ENCODE measurements around the gene CAMKK1. TPM values are rescaled to one million over a fixed set of nuclear protein-coding genes. Genes with fewer than 3 reads are reported as not detected.

CAMKK1 gene
- total and polyA plus RNA-seq, 2 experiments from 2014 or later = 4.3 to 7.1 TPM

DNA sequence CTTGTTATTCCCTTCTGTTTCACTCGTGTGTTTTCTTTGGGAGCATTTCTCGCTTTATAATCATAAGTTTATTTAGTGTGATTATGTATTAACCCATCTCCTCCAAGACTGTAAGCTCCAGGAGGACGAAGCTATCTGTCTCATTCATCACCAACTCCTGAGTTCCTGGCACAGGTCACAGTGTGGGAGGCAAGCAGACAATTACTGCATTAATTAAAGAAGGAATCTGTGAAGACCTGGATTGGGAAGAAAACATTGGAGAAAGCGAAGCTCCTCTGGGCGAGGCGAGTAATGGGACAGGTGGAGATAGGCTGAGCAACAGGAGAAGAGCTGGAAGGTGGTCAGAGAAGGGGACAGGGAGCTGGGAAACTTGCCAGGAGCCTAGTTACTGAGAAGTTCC, 7.8 kb upstream of the CAMKK1 start (continued):
- TF ChIP-seq, protein P1, sequence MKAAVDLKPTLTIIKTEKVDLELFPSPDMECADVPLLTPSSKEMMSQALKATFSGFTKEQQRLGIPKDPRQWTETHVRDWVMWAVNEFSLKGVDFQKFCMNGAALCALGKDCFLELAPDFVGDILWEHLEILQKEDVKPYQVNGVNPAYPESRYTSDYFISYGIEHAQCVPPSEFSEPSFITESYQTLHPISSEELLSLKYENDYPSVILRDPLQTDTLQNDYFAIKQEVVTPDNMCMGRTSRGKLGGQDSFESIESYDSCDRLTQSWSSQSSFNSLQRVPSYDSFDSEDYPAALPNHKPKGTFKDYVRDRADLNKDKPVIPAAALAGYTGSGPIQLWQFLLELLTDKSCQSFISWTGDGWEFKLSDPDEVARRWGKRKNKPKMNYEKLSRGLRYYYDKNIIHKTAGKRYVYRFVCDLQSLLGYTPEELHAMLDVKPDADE (IDR thresholded peaks at IDR 0.05) = no peak
- TF ChIP-seq STAT1 (IDR thresholded peaks at IDR 0.05; ENCODE audit: unreplicated experiment) = no peak
- TF ChIP-seq CTCF (conservative IDR thresholded peaks at IDR 0.05; ENCODE audit: low read depth in 2 of 2) = no peak
- TF ChIP-seq ZNF114 (CRISPR knock-in tag; IDR thresholded peaks at IDR 0.05) = no peak

DNA sequence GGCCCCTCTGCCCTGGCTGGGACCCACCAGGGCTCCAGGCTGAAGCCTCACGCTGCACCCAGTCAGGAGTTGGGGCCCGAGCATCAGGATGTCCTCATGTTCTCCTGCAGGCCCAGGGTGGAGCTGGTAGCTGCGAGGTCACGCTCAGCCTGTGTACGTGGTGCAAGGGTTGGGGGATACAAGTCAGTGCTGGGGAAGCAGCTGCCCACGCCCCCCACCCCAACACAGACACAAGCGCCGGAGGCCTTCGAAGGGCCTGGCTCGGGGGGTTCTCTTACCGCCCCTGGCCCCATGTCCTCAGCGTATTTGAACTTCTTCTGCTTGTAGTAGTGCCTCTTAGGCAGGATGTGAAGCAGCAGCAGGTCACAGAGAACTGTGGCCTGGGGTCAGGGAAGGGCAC, 4.9 kb upstream of the CAMKK1 start:
- Mint-ChIP-seq H3K27me3 (ENCODE audit: insufficient read depth, low read depth, poor library complexity) (peaks cover 13% of the 10 kb centered on the region), H3K36me3 (ENCODE audit: low read depth) (no peaks in the 10 kb centered on the region; the same call in 2 of the 3 replicates), H3K4me1 (peaks cover 12% of the 10 kb centered on the region), H3K27ac (no peak overlapping the region), H3K9me3 (peaks cover 3% of the 10 kb centered on the region; the same call in 1 of the 3 replicates), H3K4me3 (no peak overlapping the region)
- DNase-seq (ENCODE audit: low spot score) (no peak), ATAC-seq (no peak)
- Histone ChIP-seq H3K79me2 (replicated peaks; ENCODE audit: insufficient read depth) (no peaks in the 10 kb centered on the region), H4K20me1 (replicated peaks; ENCODE audit: insufficient read depth) (no peaks in the 10 kb centered on the region), H3K27me3 (ENCODE audit: insufficient read depth) (no peaks in the 10 kb centered on the region), H3K4me2 (no peak overlapping the region), H3K9me2 (ENCODE audit: insufficient read depth) (no peaks in the 10 kb centered on the region), H3F3A (replicated peaks; ENCODE audit: low read depth) (peaks cover 6% of the 10 kb centered on the region; the same call in 1 of the 2 replicates), H3K4me3 (no peak overlapping the region), H2AFZ (no peak overlapping the region), H3K27ac (ENCODE audit: low read depth) (no peak overlapping the region), H3K36me3 (ENCODE audit: insufficient read depth) (no peaks in the 10 kb centered on the region), H3K4me1 (ENCODE audit: insufficient read depth) (peaks cover 6% of the 10 kb centered on the region)
- no peak for TF ChIP-seq ZNF462 (CRISPR knock-in tag; IDR thresholded peaks at IDR 0.05)
- TF ChIP-seq EZH2 (IDR thresholded peaks at IDR 0.05; ENCODE audit: low read depth, unreplicated experiment) = no peak
- TF ChIP-seq CTCF (conservative IDR thresholded peaks at IDR 0.05; ENCODE audit: low read depth in 2 of 2) = no peak
- TF ChIP-seq EZH2phosphoT487 (IDR thresholded peaks at IDR 0.05; ENCODE audit: unreplicated experiment) = no peak
- no peak for TF ChIP-seq NANOG (IDR thresholded peaks at IDR 0.05; ENCODE audit: borderline replicate concordance)
- no peak for TF ChIP-seq ZNF114 (CRISPR knock-in tag; IDR thresholded peaks at IDR 0.05)
- TF ChIP-seq REST (IDR thresholded peaks at IDR 0.05; ENCODE audit: unreplicated experiment) = no peak
- no peak for TF ChIP-seq JUNB (IDR thresholded peaks at IDR 0.05; ENCODE audit: unreplicated experiment)

All from GM23338 (cell line).